ENCODE measurements around the gene AMZ1. TPM values are rescaled to one million over a fixed set of nuclear protein-coding genes. Genes with fewer than 3 reads are reported as not detected.

The AMZ1 gene
- total and polyA plus RNA-seq, 10 of the 15 experiments (the other 5 are each of a cell fraction or from before 2014, with no cell fraction given): 0.02 to 2.0 (median 0.69) TPM

- in situ Hi-C loops (cut with MboI): no loop called here
- intact Hi-C loops (cut with micrococcal nuclease; ENCODE audit: unreplicated experiment): no loop called here
- WGBS (ENCODE audit: insufficient coverage, insufficient replicate concordance, low lambda C conversion rate, missing lambda C conversion rate): 57% methylated on average over 30 of the region's 34 CpGs
- H4K20me1 ChIP-seq (ENCODE audit: control insufficient read depth, insufficient read depth): no peaks in the 10 kb centered on the region
- peak overlapping the region; percentile 71; the same call in 1 of the 2 replicates for H3K4me2 ChIP-seq (ENCODE audit: control insufficient read depth, insufficient read depth)
- RAD21 ChIA-PET (ENCODE audit: unreplicated experiment): interaction anchor here (0.7 to 1.3 kb wide), 2 partner anchors 71 to 1104 kb away, joined by 3 to 4 read pairs; no protein-coding TSS in a partner anchor
- BruUV-seq (replicated peaks): no TSS peak
- H3K4me3 ChIP-seq: 0 out of 2 replicates have a peak overlapping the region, but pooled peaks have one; percentile 22
- H3K4me1 ChIP-seq (ENCODE audit: control insufficient read depth, insufficient read depth, low read length): peaks cover 29% of the 10 kb centered on the region
- no peak for ATAC-seq
- H3K36me3 ChIP-seq (ENCODE audit: control insufficient read depth in 2 of 2, insufficient read depth in 2 of 2, low read length in 1 of 2): no peaks in the 10 kb centered on the region; a peak in 2 of 4 replicates
- H3K79me2 ChIP-seq (ENCODE audit: control insufficient read depth, insufficient read depth, low read length): peaks cover 14% of the 10 kb centered on the region
- H3K9me3 ChIP-seq (replicated peaks; ENCODE audit: control insufficient read depth, insufficient read depth, low read length): no peaks in the 10 kb centered on the region
- peak overlapping the region; percentile 31; the same call in 1 of the 2 replicates for H3K9ac ChIP-seq (ENCODE audit: control insufficient read depth, insufficient read depth, low read length)
- H2AFZ ChIP-seq (ENCODE audit: control insufficient read depth, low read depth, low read length): no peak overlapping the region
- peak overlapping the region; percentile 48; the same call in 1 of the 2 replicates for H3K27ac ChIP-seq (ENCODE audit: control insufficient read depth, insufficient read depth)
- POLR2A ChIA-PET: interaction anchor here (0.7 kb wide), 1 partner anchor 72 kb away, joined by 3 read pairs; no protein-coding TSS in a partner anchor
- FAIRE-seq: no peak
- DNase-seq (ENCODE audit: low read depth, low spot score): no peak
- CTCF ChIA-PET: interaction anchor here (1.0 to 2.2 kb wide), 2 partner anchors 71 kb away, joined by 6 to 9 read pairs; no protein-coding TSS in a partner anchor
- no peaks in the 10 kb centered on the region for H3K27me3 ChIP-seq (replicated peaks in 1 of 2; ENCODE audit: control insufficient read depth in 2 of 2, insufficient read depth in 2 of 2, low read length in 1 of 2)
- 0 out of 4 replicates have a peak, but pooled peaks of 1 of the 2 experiments have one; percentile 3 for TF ChIP-seq BHLHE40 (IDR thresholded peaks at IDR 0.05; ENCODE audit: borderline replicate concordance in 1 of 2, low read depth in 2 of 2, low read length in 1 of 2)
- TF ChIP-seq SIN3A (IDR thresholded peaks at IDR 0.05; ENCODE audit: low read depth, low read length): no peak
- SMC1A ChIA-PET (ENCODE audit: uncharacterized antibody, unreplicated experiment): interaction anchor here (0.6 kb wide), 1 partner anchor 32 kb away, joined by 3 read pairs; no protein-coding TSS in a partner anchor
Measured at GRCh38 chr7:2638224-2638991, 49.6 kb upstream of the AMZ1 start.

DNA sequence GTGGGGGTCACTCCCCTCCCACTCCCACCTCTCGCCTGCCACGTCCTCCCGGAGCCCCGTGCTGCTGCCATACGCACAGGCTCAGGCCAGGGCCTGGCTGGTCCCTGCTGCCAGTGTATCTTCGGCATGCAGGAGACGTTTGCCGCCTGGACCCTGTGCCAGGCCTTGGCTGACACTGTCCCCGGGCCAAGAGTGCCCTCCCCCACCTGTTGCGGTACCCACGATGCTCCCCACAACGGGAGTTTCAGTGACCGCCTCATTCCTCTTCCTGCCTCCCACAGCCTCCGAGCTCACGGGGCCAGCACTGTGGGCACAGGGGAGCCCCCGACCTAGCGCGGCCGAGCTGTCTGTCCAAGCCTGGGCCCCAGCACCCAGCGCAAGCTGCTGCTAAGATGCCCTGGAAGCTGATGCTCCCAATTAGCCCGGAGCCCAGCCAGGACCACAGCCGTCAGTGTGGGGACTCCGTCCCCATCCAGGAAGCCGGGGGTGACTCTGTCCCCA lies 48.8 kb upstream of the AMZ1 start:
- no peaks in the 10 kb centered on the region for H3K9me3 ChIP-seq (replicated peaks; ENCODE audit: control insufficient read depth, insufficient read depth, low read length)
- 85% methylated on average over 24 of the region's 24 CpGs for WGBS (ENCODE audit: insufficient coverage, insufficient replicate concordance, low lambda C conversion rate, missing lambda C conversion rate)
- no peaks in the 10 kb centered on the region; a peak in 2 of 4 replicates for H3K36me3 ChIP-seq (ENCODE audit: control insufficient read depth in 2 of 2, insufficient read depth in 2 of 2, low read length in 1 of 2)
- FAIRE-seq: no peak
- peaks cover 25% of the 10 kb centered on the region for H3K4me1 ChIP-seq (ENCODE audit: control insufficient read depth, insufficient read depth, low read length)
- intact Hi-C loops (cut with micrococcal nuclease; ENCODE audit: unreplicated experiment): no loop called here
- no TSS peak for BruUV-seq (replicated peaks)
- in situ Hi-C loops (cut with MboI): no loop called here
- H4K20me1 ChIP-seq (ENCODE audit: control insufficient read depth, insufficient read depth): no peaks in the 10 kb centered on the region
- no peak overlapping the region for H3K9ac ChIP-seq (ENCODE audit: control insufficient read depth, insufficient read depth, low read length)
- RAD21 ChIA-PET (ENCODE audit: unreplicated experiment): no interaction called here
- no peak overlapping the region for H2AFZ ChIP-seq (ENCODE audit: control insufficient read depth, low read depth, low read length)
- no peak overlapping the region for H3K27ac ChIP-seq (ENCODE audit: control insufficient read depth, insufficient read depth)
- DNase-seq (ENCODE audit: low read depth, low spot score): no peak
- CTCF ChIA-PET: no interaction called here
- no peak for ATAC-seq
- no peak overlapping the region for H3K4me2 ChIP-seq (ENCODE audit: control insufficient read depth, insufficient read depth)
- peaks cover 8% of the 10 kb centered on the region for H3K79me2 ChIP-seq (ENCODE audit: control insufficient read depth, insufficient read depth, low read length)
- no peak overlapping the region for H3K4me3 ChIP-seq
- no peaks in the 10 kb centered on the region for H3K27me3 ChIP-seq (replicated peaks in 1 of 2; ENCODE audit: control insufficient read depth in 2 of 2, insufficient read depth in 2 of 2, low read length in 1 of 2)
- POLR2A ChIA-PET: no interaction called here
- SMC1A ChIA-PET (ENCODE audit: uncharacterized antibody, unreplicated experiment): no interaction called here
- no peak for TF ChIP-seq SKIL (IDR thresholded peaks at IDR 0.05; ENCODE audit: low read depth, poor library complexity, severe bottlenecking)
- no peak for TF ChIP-seq POLR2AphosphoS2 (IDR thresholded peaks at IDR 0.05; ENCODE audit: low read depth, low read length)
- TF ChIP-seq POU2F2 (IDR thresholded peaks at IDR 0.05; ENCODE audit: borderline replicate concordance, low read depth, low read length): no peak
- TF ChIP-seq, protein P1, sequence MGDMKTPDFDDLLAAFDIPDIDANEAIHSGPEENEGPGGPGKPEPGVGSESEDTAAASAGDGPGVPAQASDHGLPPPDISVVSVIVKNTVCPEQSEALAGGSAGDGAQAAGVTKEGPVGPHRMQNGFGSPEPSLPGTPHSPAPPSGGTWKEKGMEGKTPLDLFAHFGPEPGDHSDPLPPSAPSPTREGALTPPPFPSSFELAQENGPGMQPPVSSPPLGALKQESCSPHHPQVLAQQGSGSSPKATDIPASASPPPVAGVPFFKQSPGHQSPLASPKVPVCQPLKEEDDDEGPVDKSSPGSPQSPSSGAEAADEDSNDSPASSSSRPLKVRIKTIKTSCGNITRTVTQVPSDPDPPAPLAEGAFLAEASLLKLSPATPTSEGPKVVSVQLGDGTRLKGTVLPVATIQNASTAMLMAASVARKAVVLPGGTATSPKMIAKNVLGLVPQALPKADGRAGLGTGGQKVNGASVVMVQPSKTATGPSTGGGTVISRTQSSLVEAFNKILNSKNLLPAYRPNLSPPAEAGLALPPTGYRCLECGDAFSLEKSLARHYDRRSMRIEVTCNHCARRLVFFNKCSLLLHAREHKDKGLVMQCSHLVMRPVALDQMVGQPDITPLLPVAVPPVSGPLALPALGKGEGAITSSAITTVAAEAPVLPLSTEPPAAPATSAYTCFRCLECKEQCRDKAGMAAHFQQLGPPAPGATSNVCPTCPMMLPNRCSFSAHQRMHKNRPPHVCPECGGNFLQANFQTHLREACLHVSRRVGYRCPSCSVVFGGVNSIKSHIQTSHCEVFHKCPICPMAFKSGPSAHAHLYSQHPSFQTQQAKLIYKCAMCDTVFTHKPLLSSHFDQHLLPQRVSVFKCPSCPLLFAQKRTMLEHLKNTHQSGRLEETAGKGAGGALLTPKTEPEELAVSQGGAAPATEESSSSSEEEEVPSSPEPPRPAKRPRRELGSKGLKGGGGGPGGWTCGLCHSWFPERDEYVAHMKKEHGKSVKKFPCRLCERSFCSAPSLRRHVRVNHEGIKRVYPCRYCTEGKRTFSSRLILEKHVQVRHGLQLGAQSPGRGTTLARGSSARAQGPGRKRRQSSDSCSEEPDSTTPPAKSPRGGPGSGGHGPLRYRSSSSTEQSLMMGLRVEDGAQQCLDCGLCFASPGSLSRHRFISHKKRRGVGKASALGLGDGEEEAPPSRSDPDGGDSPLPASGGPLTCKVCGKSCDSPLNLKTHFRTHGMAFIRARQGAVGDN (IDR thresholded peaks at IDR 0.05): no peak
- TF ChIP-seq CHD1 (IDR thresholded peaks at IDR 0.05; ENCODE audit: low read depth, low read length): no peak
- no peak for TF ChIP-seq WRNIP1 (IDR thresholded peaks at IDR 0.05; ENCODE audit: borderline replicate concordance, low read depth, low read length)

Data from GM12878 (cell line).